Measurements from ENCODE around the gene SLC22A23.

Gene SLC22A23

GRCh38 chr6:3433005-3433404 lies 23.8 kb downstream of the SLC22A23 start:
- DNase-seq: no peak
- Histone ChIP-seq H2AFZ (ENCODE audit: low read length) (no peak overlapping the region), H3K79me2 (ENCODE audit: low read length) (no peaks in the 10 kb centered on the region), H3K36me3 (replicated peaks; ENCODE audit: insufficient read depth, low read length) (no peaks in the 10 kb centered on the region), H3F3A (ENCODE audit: insufficient read depth, low read length) (no peaks in the 10 kb centered on the region), H3K9me2 (replicated peaks; ENCODE audit: insufficient read depth, low read length) (no peaks in the 10 kb centered on the region), H3K9ac (ENCODE audit: low read length) (no peak overlapping the region), H3K9me3 (replicated peaks; ENCODE audit: insufficient read depth, low read length) (no peaks in the 10 kb centered on the region), H3K4me2 (ENCODE audit: low read depth, low read length) (no peak overlapping the region), H3K27ac (ENCODE audit: low read length) (no peak overlapping the region), H3K4me1 (ENCODE audit: low read length) (no peaks in the 10 kb centered on the region), H3K4me3 (ENCODE audit: low read length) (no peak overlapping the region), H3K27me3 (replicated peaks; ENCODE audit: insufficient read depth, low read length) (no peaks in the 10 kb centered on the region), H4K20me1 (ENCODE audit: insufficient read depth, low read length) (no peaks in the 10 kb centered on the region)
- no peak for TF ChIP-seq CTCF (IDR thresholded peaks at IDR 0.05; ENCODE audit: low read length)
- TF ChIP-seq EZH2 (optimal IDR thresholded peaks at IDR 0.05; ENCODE audit: low read depth, low read length): no peak
- TF ChIP-seq EZH2phosphoT487 (IDR thresholded peaks at IDR 0.05; ENCODE audit: low read length): no peak

GRCh38 chr6:3432416-3432815 lies 24.4 kb downstream of the SLC22A23 start:
- Histone ChIP-seq H3K4me3 (ENCODE audit: low read length) (no peak overlapping the region), H3K27ac (ENCODE audit: low read length) (no peak overlapping the region), H3K9ac (ENCODE audit: low read length) (no peak overlapping the region), H3K9me3 (replicated peaks; ENCODE audit: insufficient read depth, low read length) (no peaks in the 10 kb centered on the region), H3F3A (ENCODE audit: insufficient read depth, low read length) (no peaks in the 10 kb centered on the region), H3K36me3 (replicated peaks; ENCODE audit: insufficient read depth, low read length) (no peaks in the 10 kb centered on the region), H2AFZ (ENCODE audit: low read length) (no peak overlapping the region), H4K20me1 (ENCODE audit: insufficient read depth, low read length) (no peaks in the 10 kb centered on the region), H3K4me2 (ENCODE audit: low read depth, low read length) (no peak overlapping the region), H3K79me2 (ENCODE audit: low read length) (no peaks in the 10 kb centered on the region), H3K27me3 (replicated peaks; ENCODE audit: insufficient read depth, low read length) (no peaks in the 10 kb centered on the region), H3K9me2 (replicated peaks; ENCODE audit: insufficient read depth, low read length) (no peaks in the 10 kb centered on the region), H3K4me1 (ENCODE audit: low read length) (no peaks in the 10 kb centered on the region)
- no peak for DNase-seq
- no peak for TF ChIP-seq EZH2 (optimal IDR thresholded peaks at IDR 0.05; ENCODE audit: low read depth, low read length)
- TF ChIP-seq EZH2phosphoT487 (IDR thresholded peaks at IDR 0.05; ENCODE audit: low read length): no peak
- TF ChIP-seq CTCF (IDR thresholded peaks at IDR 0.05; ENCODE audit: low read length): no peak

- no peak overlapping the region for H3K27ac ChIP-seq (ENCODE audit: low read length)
- no peaks in the 10 kb centered on the region for H3K9me2 ChIP-seq (replicated peaks; ENCODE audit: insufficient read depth, low read length)
- no peaks in the 10 kb centered on the region for H3K4me1 ChIP-seq (ENCODE audit: low read length)
- no peaks in the 10 kb centered on the region for H3K27me3 ChIP-seq (replicated peaks; ENCODE audit: insufficient read depth, low read length)
- H3K9ac ChIP-seq (ENCODE audit: low read length): no peak overlapping the region
- H3K79me2 ChIP-seq (ENCODE audit: low read length): no peaks in the 10 kb centered on the region
- DNase-seq: no peak
- H2AFZ ChIP-seq (ENCODE audit: low read length): no peak overlapping the region
- no peaks in the 10 kb centered on the region for H4K20me1 ChIP-seq (ENCODE audit: insufficient read depth, low read length)
- no peak overlapping the region for H3K4me3 ChIP-seq (ENCODE audit: low read length)
- H3F3A ChIP-seq (ENCODE audit: insufficient read depth, low read length): no peaks in the 10 kb centered on the region
- no peaks in the 10 kb centered on the region for H3K9me3 ChIP-seq (replicated peaks; ENCODE audit: insufficient read depth, low read length)
- no peak overlapping the region for H3K4me2 ChIP-seq (ENCODE audit: low read depth, low read length)
- no peaks in the 10 kb centered on the region for H3K36me3 ChIP-seq (replicated peaks; ENCODE audit: insufficient read depth, low read length)
- TF ChIP-seq CTCF (IDR thresholded peaks at IDR 0.05; ENCODE audit: low read length): no peak
- no peak for TF ChIP-seq EZH2phosphoT487 (IDR thresholded peaks at IDR 0.05; ENCODE audit: low read length)
- TF ChIP-seq EZH2 (optimal IDR thresholded peaks at IDR 0.05; ENCODE audit: low read depth, low read length): no peak
Observed at GRCh38 chr6:3431994-3432393, 24.9 kb downstream of the SLC22A23 start.

Data from MM.1S (cell line).